Measurements from ENCODE around the gene TM9SF2. TPM values are rescaled to one million over a fixed set of nuclear protein-coding genes. Genes with fewer than 3 reads are reported as not detected.

Gene TM9SF2
- total RNA-seq, 1 experiment from 2014 or later = 84.0 TPM

GRCh38 chr13:99608345-99608744, 107.1 kb downstream of the TM9SF2 start:
- Mint-ChIP-seq H3K36me3 (peaks cover 5% of the 10 kb centered on the region; the same call in 1 of the 2 replicates), H3K9me3 (no peaks in the 10 kb centered on the region), H3K4me3 (peak overlapping the region; percentile 38), H3K27me3 (ENCODE audit: low read depth) (no peaks in the 10 kb centered on the region), H3K4me1 (peaks cover 31% of the 10 kb centered on the region), H3K27ac (no peak overlapping the region; the same call in 1 of the 2 replicates)
- CTCF ChIA-PET = no interaction called here
- DNase-seq (ENCODE audit: low spot score) = no peak
- POLR2A ChIA-PET = no interaction called here
- TF ChIP-seq OVOL2 (CRISPR knock-in tag; IDR thresholded peaks at IDR 0.05; ENCODE audit: borderline replicate concordance) (no peak), ZNF219 (CRISPR knock-in tag; IDR thresholded peaks at IDR 0.05; ENCODE audit: borderline replicate concordance) (no peak), RELA (CRISPR knock-in tag; IDR thresholded peaks at IDR 0.05; ENCODE audit: borderline replicate concordance) (no peak), GABPB1 (CRISPR knock-in tag; IDR thresholded peaks at IDR 0.05) (no peak), CTCF (IDR thresholded peaks at IDR 0.05) (no peak), STAT6 (CRISPR knock-in tag; conservative IDR thresholded peaks at IDR 0.05; ENCODE audit: low read depth) (no peak), ZNF423 (CRISPR knock-in tag; IDR thresholded peaks at IDR 0.05) (no peak), FOXK1 (CRISPR knock-in tag; IDR thresholded peaks at IDR 0.05) (no peak)
- TF ChIP-seq, protein P1, sequence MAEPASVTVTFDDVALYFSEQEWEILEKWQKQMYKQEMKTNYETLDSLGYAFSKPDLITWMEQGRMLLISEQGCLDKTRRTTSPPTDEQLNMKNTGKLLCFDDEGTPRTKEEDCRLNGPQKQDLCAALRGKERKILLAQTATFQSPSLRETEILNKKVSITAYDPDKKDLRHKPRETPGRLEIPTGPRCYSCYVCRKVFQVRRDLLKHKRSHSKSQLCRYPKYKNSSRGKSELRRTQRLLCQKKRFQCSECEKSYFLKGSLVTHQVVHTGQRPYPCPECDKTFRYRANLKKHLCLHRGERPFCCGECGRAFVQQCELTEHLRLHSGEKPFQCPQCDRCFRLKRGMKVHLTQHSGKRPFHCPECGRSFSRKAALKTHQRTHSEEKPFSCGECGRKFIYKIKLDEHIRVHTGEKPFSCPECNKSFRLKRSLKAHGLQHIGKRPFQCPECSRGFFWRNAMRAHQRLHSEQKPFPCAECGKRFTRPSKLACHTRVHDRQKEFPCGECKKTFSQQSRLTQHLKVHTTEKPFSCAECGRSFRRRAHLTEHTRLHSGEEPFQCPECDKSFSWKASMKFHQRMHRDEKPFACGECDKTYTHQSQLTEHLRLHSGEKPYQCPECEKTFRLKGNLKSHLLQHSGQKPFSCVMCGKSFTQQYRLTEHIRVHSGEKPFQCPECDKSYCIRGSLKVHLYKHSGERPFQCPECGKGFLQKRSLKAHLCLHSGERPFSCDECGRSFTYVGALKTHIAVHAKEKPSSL (CRISPR knock-in tag; conservative IDR thresholded peaks at IDR 0.05) = no peak
- no peak for ATAC-seq

DNA sequence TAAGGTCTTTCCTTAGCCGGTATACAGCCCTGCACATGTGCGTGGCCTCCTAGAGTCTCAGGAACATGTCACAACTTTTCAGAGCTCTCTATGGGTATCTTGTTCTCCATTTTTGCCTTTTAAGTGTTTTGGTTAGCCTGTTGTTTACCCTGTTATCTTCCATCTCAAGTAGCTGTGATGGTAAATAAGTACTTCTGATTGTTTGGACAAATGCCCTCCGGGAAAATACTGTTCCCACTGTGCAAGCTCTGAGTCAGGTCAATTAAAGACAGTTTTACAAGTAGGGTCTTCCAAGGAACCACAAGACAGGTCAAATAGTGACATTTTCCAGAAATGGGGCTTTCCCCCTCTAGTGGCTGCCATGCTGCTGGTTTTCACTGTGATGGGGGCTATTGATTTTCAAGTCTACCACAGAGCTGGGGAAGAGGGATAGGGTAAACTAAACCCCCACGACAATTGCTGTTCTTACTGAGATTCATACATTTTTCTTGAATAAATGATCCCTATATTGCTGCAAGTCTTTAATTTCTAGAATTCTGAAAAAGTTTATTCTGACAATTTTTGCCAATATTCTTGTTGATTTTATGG, 109.5 kb downstream of the TM9SF2 start:
- peaks cover 5% of the 10 kb centered on the region; the same call in 1 of the 2 replicates for H3K36me3 Mint-ChIP-seq
- DNase-seq (ENCODE audit: low spot score) (no peak), ATAC-seq (no peak)
- H3K4me1 Mint-ChIP-seq = peaks cover 42% of the 10 kb centered on the region
- peak overlapping the region; percentile 77; the same call in 1 of the 2 replicates for H3K27ac Mint-ChIP-seq
- no peaks in the 10 kb centered on the region for H3K27me3 Mint-ChIP-seq (ENCODE audit: low read depth)
- no peaks in the 10 kb centered on the region for H3K9me3 Mint-ChIP-seq
- ChIA-PET CTCF (interaction anchor here (0.6 to 3.2 kb wide), 11 partner anchors 10 to 962 kb away, joined by 3 to 22 read pairs (median 3); no protein-coding TSS in a partner anchor), POLR2A (interaction anchor here (1.6 kb wide), 1 partner anchor 76 kb away, joined by 3 read pairs; no protein-coding TSS in a partner anchor)
- no peak overlapping the region for H3K4me3 Mint-ChIP-seq
- no peak for TF ChIP-seq TEAD4 (CRISPR knock-in tag; IDR thresholded peaks at IDR 0.05)
- TF ChIP-seq EMX1 (CRISPR knock-in tag; IDR thresholded peaks at IDR 0.05) = no peak
- no peak for TF ChIP-seq ZNF219 (CRISPR knock-in tag; IDR thresholded peaks at IDR 0.05; ENCODE audit: borderline replicate concordance)
- TF ChIP-seq, protein P2, sequence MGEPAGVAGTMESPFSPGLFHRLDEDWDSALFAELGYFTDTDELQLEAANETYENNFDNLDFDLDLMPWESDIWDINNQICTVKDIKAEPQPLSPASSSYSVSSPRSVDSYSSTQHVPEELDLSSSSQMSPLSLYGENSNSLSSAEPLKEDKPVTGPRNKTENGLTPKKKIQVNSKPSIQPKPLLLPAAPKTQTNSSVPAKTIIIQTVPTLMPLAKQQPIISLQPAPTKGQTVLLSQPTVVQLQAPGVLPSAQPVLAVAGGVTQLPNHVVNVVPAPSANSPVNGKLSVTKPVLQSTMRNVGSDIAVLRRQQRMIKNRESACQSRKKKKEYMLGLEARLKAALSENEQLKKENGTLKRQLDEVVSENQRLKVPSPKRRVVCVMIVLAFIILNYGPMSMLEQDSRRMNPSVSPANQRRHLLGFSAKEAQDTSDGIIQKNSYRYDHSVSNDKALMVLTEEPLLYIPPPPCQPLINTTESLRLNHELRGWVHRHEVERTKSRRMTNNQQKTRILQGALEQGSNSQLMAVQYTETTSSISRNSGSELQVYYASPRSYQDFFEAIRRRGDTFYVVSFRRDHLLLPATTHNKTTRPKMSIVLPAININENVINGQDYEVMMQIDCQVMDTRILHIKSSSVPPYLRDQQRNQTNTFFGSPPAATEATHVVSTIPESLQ (CRISPR knock-in tag; IDR thresholded peaks at IDR 0.05) = no peak
- TF ChIP-seq, protein P3, sequence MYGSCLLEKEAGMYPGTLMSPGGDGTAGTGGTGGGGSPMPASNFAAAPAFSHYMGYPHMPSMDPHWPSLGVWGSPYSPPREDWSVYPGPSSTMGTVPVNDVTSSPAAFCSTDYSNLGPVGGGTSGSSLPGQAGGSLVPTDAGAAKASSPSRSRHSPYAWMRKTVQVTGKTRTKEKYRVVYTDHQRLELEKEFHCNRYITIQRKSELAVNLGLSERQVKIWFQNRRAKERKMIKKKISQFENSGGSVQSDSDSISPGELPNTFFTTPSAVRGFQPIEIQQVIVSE (CRISPR knock-in tag; IDR thresholded peaks at IDR 0.05; ENCODE audit: borderline replicate concordance) = no peak
- TF ChIP-seq USF2 (CRISPR knock-in tag; IDR thresholded peaks at IDR 0.05) = no peak

Other genes with a start within 250 kb of the TM9SF2 start
- gene GPR18, start 243.1 kb upstream of the TM9SF2 start, total RNA-seq (2021) = 0.09 TPM in 1 of 3 replicates, not detected in the others
- 0.13 to 0.14 TPM in 2 of 3 replicates, not detected in the other for gene GPR183, start 194.1 kb upstream of the TM9SF2 start, total RNA-seq (2021)
- 8.8 to 17.3 TPM (median 14.7 TPM) in 3 replicates for gene CLYBL, start 105.2 kb downstream of the TM9SF2 start, total RNA-seq (2021)

Measured in WTC11 (cell line).